ENCODE data around the gene MAT1A.
"Not testable (repeated sequence)": the region's sequence is repeated elsewhere in the genome, so short reads cannot be mapped to it uniquely, and the experiment has no call there.

The MAT1A gene

DNA sequence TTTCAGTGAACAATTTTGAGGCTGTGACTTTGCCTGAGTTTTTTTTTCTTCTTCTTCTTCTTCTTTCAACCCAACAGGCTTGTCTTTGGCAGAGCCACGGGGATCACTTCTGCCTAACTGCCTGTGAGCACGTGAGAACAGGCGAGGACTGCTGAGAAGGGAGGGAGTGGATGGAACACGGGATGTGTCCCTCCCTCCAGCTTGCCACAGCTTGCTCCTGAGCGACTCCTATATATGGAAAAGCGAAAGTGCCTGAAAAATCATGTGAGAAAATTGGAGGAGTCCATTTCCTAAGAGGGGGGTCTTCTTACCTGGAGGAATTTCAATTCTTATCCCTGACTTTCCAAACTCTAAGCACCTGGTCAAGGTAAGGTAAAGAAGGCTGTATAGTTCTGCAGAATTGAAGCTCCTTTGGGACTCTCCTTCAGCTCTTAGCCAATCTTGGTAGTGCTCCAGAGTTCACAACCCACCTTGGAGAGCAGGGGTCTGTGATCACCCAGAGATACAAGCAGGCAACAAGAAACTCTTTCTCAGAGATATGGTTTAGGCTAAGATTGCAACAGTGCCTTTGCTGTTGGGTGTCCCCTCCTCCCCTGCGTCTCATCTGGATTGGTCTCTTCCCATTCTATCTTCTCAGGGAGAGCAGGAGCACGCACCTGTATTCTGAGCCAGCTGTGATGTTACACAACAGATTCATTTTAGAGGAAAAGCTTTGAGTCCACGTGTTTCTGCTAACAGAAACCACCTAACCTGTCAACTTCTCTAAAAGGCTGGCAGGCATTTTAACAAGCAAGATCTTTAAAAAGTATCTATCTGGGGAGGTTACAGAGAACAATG lies at the start of gene MAT1A:
MAT1A (minus strand) TSS at position 208 of the 837 bp plus-strand sequence. CDS start 235 bp downstream, outside the sequence.
- DNase-seq = no peak

DNA sequence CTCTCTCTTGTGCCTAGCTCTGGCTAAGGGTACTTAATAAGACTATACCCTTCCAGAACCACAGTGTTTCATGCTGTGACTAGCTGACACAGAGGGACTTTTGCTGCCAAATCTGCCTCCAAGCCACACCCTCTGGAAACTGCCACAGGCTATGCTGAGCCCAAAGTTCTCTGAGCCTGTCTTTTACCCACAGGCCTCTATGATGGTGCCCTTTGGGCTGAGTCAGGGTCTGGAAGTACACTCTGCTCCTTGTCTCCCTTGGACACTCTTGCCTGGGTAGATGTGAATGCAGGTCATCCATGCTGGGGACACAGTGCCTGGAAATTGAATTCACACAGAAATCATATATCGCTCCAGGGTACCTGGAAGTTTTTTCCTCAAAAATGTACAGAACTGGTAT lies 44.5 kb upstream of the MAT1A start:
- DNase-seq = no peak

DNA sequence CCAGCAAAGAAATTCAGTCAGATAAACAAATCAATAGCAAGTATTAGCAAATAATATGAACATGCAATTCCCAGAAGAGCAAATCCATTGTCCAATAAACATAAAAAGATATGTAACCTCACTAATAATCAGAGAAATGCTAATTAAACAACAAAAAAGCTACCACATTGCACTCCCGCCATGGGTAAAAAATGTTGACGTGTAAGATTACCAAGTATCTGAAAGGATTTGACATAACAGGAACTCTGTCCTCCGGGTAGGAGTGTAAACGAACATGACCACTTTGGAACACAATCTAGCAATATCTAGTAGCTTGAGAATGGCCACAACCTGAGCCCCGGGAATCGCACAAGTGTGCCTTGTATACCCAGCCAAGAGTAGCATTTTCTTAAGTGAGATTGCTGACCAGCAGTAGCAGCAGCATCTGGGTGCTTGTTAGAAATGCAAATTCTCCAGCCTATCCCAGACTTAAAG lies 35.5 kb upstream of the MAT1A start:
- no peak for DNase-seq

DNA sequence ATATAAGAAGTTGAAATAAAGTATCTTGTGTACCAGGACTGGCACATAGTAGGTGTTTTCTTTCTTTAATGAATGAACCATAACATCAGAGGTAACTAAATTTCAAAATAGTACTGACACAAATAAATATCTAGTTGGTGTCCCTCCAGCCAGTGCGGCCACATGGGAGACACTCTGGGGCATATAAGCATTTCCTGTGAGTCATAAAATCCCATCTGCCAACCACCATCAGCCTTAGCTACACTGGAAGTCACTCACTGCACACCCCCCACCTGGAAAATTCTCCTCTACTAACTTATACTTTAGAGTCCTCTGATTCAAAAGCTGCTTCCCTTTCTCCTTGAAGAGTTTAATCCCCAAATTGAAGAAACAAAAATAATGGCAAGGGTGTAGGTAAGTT lies 34.6 kb upstream of the MAT1A start:
- DNase-seq = peak; percentile 12

DNA sequence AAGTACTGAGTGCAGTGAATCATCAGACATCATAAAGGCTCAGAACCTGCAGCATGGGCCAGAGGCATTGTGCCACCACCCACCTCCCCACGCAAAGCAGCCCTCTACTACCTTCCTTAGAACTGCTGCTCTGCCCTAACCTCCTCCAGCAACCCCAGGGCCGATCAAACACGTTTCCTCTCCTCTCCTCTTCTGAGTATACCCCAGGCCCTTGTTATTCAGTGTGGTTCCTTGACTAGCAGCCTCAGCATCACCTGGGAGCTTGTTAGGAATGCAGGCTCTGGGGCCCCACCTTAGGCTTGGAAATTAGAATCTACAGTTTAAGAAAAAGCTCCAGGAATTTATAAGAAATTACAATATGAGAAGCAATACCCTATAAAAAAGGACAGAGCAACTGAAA lies 33.9 kb upstream of the MAT1A start:
- DNase-seq = no peak

DNA sequence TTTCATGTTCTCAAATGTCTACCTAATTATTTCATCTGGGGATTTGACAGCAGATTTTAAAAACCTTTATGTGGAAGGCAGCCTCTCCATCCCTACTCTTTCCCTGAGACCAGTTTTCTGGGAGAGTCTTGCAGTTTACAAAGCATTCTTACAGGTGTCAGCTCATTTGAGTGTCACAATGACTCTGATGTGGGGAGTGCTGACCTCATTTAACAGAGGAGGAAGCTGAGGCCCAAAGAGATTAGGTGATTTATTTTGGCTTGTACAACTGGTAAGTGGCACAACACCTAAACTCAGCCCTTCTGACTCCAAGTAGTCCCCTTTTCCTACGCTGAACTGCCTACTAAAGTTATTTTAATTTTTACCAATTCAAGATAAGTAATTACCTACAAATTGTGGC lies 33.3 kb upstream of the MAT1A start:
- no peak for DNase-seq

DNA sequence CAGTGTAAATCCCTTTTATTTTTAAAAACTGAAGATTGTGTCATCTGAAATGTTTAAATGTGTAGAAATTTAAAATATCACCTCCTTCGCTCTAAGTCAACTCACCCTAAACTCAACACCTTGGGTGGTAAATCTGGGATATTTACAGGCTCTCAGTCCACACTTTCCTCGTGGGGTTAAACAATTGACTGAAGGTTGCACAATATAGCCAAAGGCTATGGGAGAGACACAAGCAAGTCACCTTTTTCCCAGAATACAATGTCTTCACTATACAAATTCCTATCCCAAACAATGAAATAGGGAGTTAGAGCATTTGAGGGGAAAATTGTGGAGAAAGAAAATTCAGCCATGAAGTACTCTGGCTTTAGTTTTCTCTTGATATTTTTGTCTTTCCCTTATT lies 32.7 kb upstream of the MAT1A start:
- DNase-seq = no peak

DNA sequence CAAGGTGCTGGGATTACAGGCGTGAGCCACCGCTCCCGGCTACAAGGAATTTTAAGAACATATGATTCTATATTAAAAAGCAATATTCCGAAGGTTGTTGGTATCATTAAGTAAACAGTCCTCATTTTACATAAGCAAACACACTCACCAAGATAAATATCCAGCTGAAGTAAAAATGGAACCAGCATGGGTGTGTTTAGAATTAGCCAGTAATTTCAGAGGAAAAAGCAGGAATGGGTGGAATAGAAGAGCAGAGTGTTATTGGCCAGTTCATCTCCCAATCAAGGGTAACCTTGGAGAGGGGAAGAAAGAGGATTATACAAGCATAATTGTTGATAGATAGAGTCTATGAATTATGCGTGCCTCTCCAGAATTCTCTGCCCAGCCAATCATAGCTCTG lies 31.7 kb upstream of the MAT1A start:
- DNase-seq = no peak

DNA sequence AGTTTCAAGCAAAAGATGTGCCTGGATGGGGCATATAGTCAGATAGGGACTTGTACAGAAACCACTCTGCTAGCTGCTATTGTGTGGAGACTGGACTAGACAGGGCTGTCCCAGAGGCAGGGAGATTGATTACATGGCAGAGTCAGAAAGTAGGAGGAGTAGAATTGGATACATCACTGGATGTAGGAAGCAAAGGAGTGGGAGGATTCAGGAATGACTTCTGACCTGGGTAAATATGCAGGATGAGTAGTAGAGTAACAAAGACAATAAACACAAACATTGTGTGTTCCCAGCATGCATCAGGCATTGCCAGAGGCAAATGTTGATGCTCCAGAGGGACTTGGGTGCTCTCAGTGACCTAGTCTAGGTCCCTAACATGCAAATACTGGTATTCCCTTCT lies 30.9 kb upstream of the MAT1A start:
- peak; percentile 1 for DNase-seq

DNA sequence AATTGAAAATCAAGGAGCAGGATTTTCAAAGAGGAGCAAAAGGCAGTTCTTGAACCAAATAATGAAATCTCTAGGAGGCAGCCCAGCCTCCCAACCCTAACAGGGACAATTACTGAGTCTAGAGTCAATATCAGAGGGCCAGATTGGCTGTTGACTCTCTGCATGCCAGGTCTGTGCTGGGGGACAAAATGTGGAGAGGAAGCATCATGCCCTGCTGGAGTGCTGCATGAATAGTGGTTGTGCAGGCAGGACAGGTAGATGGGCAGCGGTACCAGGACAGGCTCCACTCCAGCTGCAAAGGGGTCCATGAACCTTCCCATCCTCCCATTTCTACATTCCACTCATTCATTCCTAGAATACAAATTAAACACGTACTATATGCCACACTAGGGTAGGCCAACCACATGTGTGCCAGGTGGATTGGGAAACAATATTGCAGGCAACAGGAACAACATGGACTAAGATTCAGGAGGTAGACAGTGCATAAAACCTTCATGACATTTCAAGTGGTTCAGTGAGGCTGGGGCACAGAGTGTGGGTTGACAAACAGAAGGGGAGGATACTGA lies 30.4 kb upstream of the MAT1A start:
- no peak for DNase-seq

DNA sequence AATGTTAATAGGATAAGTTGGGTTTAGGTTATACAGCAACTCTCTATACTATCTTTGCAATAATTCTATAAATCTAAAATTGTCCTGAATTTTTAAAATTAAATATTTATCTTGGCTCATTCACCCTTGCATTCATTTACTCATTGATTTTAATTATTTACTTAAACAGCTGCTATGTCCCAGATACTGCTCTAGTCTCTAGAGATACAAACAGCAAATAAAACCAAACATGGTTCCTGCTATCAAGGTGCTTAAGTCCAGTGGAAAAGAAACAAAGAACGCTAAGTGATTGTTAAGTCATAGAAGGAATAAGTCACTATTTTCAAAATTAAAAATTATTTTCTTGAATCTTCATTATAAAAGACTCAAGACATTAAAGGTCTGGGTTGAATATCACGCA lies 29.9 kb upstream of the MAT1A start:
- no peak for DNase-seq

DNA sequence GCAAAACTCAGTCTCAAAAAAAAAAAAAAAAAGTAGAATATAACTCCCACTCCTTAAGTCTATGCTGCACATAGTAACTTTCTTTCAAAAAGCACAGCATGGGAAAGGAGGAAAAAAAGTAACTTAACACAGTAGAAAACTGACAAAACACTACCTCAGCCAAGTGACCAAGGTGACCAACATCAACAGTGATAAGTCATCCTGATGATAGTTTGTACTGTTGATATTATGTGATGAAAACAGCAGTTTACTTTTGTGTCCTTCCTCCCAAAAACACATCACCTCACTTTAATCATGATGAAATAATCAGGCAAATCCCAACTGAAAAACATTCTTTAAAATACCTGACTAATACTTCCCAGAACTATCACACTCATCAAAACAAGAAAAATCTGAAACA lies 29.3 kb upstream of the MAT1A start:
- no peak for DNase-seq

DNA sequence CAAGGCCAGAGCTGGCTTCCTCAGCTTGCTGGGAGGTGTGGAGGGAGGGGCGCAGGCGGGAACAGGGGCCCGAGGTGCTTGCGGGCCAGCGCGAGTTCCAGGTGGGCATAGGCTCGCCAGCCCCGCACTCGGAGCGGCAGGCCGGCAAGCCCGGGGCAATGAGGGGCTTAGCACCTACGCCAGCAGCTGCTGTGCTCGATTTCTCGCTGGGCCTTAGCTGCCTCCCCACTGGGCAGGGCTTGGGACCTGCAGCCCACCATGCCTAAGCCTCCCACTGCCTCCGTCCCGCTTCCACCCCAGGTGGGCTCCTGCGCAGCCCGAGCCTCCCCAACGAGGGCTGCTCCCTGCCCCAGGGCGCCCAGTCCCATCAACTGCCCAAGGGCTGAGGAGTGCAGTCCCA lies 25.9 kb upstream of the MAT1A start:
- no peak for DNase-seq

DNA sequence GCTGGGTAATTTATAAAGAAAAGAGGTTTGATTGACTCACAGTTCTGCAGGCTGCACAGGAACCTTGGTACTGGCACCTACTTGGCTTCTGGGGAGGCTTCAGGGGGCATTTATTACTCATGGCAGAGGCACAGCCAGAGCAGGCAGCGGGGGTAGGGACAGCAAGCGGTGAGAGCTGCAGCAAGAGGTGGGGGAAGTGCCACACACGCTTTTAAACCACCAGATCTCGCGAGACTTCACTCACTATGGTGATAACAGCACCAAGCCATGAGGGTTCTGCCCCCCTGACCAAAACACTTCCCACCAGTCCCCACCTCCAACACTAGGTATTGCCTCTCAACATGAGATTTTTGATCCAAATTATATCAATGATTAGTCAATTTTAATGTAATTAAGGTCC lies 24.1 kb upstream of the MAT1A start:
- DNase-seq = no peak

DNA sequence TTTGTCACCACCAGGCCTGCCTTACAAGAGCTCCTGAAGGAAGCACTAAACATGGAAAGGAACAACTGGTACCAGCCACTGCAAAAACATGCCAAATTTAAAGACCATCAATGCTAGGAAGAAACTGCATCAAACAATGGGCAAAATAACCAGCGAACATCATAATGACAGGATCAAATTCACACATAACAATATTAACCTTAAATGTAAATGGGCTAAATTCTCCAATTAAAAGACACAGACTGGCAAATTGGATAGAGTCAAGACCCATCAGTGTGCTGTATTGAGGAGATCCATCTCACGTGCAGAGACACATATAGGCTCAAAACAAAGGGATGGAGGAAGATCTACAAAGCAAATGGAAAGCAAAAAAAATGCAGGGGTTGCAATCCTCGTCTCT lies 16.5 kb upstream of the MAT1A start:
- not testable (repeated sequence) for DNase-seq

DNA sequence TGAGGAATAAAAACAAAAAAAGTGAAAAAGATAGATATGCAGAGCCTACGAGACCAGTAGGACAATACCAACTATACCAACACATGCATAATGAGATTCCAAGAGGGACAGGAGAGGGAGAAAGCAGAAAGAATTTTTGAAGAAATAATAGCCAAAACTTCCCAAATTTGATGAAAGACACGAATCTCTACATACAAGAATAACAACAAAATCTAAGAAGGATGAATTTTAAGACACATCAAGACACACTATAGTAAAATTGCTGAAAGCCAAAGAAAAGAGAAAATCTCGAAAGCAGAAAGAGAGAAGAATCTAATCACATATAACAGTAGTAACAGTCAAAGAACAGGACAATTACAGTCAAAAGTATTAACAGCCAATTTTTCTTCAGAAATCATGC lies 7.5 kb upstream of the MAT1A start:
- DNase-seq = no peak

DNA sequence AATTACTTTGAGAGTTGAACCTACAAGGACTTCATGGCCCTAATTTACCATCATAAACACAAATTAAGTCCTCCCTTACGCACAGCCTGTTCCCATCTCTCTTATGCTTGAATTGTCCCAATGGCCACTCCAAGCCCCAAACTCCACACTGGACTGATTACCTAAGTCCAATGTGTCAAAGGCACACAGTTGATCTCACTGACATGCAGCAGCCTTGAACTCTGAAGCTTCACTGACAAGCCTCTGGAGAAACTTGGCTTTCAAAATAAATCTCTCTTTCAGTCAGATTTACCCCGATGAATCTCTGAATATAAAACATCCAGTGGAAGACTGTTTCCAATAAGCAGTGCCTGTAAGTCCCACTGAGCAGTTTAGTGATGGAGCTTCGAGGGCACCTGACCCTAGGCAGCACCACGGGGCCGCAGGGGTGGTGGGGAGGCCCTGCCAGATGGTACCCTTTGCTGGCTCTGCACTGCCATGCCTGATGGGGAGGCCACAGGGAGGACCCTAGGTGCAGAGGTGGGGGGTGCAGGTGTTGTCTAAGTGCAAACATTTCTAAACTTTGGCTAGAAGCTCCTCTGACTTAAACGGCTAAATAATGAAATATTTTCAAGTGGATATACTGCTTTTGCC lies 3.3 kb upstream of the MAT1A start:
- DNase-seq = no peak

DNA sequence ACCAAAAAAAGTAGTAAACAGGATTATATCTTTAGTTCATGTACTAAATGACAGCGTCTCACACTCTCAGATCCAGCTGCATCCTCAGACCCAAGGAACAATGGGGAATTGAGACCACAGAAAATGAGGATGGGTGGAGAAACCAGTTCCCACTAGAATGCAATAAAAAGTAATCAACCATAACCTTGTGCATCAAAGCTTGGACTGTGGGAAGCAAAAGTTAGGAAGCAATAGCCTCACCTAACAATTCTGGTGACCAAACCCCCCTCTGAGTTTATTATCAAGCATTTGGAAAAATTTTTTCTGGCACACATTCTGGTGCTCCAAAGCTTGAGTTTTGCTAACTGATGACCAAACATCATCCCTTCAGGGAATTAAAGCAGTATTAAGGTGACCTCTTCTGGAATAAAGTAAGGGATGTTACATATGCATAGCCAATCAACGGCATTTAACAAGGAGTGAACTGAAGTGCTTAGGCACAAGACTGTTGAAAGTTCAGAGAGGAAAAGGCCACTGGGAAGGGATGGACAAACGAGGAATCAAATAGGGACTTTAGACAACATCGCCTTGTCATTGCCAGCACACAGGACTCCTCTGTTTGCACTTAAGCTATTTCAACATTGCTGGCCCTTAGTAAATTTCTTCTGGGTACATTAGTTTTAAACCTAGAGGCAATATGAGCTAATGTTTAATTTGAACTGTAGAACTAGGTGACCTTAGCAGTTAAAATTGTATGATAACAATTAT lies 1.2 kb upstream of the MAT1A start:
- DNase-seq = peak; percentile 14

DNA sequence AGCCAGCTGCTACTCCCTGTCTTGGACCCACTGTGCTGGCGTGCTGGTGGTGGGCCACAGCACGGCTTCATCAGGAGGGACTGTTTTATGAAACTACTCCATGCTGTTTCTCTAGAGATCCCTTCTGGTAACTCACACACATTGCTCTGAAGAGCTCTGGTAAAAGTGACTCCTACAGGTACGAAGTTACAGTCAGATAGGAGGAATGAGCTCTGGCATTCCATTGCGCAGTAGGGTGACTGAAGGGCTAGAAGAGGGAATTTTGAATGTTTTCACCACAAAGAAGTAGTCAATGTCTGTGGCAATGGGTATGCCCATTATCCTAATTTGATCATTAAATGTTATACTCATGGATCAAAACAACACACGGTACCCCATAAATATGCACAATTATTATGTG lies 609 bp downstream of the MAT1A start:
- no peak for DNase-seq

DNA sequence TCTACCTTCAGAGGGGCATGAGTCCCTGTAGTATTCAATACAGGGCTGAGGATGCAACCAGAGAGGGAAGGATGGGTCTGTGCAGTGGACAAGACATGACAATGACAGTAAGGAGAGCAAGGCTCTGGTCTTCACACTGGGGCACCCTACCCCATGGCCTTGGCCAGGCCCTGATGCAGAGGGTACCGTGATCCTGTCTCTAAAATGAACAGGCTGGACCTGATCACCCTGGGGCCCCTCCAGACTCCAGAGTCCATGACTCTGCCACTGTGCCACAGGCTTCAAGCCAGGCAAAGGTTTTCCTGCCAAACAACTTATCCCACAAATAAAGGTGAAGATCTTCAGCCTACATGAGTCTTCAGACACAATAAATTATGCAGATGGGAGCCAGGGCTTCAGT lies 4.9 kb downstream of the MAT1A start:
- no peak for DNase-seq

DNA sequence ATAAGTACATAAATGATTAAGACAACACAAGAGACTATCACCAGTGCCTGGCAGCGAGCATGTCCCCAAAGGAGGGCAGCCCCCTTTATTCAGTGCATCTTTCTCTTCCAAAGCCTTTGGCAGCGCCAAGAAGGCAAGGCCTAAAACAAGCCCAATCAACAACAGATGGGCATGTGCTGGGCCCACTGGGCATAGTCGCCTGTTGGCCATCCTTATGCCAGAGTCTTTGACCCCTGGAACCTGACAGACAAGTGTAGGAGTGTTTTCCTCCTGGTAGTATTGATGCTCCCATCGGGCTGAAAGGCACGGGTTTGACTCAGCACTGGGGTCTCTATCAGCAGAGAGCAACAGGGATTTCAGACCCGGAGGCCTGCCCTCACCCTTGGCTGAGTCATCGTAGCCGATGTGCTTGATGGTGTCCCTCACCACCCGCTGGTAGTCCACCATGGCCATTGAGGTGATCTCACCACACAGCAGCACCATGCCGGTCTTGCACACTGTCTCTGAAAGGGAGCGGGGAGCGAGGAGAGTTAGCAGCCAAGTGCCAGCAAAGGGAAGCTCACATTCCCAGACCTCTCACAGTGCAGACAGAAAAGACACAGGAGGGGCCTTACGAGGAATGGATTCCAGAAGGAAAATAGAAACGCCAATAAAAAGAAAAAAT lies 5.8 kb downstream of the MAT1A start:
- DNase-seq = no peak

DNA sequence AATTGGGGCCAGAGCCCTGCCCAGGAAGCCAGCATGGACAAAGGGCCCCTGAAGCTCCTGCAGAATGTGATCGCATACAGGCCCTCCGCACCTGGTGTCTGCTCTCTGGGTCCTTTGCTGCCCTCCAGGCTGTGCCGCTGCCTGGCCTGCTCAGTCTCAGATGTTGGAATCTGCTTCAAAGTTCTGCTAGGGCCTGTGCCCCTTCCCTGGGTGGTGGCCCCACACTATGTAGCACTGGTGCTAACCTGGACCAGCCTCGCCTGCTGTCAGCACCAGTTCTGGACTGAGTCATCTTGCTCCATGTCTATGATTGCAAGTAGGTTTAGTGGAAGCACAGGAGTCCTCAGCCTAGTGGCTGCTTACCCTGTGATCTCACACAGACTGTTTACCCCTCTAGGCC lies 6.3 kb downstream of the MAT1A start:
- no peak for DNase-seq

Data from kidney glomerular epithelial cell (primary cell).